ENCODE results near the gene CEMP1. TPM values are rescaled to one million over a fixed set of nuclear protein-coding genes. Genes with fewer than 3 reads are reported as not detected.
"Not testable (repeated sequence)": the region's sequence is repeated elsewhere in the genome, so short reads cannot be mapped to it uniquely, and the experiment has no call there.

Gene CEMP1
- total RNA-seq, 1 experiment from 2014 or later: not detected

GRCh38 chr16:2539192-2539844 is 8.1 kb upstream of the CEMP1 start:
- H3K27ac ChIP-seq (ENCODE audit: low read length); H3K9me3 ChIP-seq (ENCODE audit: control insufficient read depth, insufficient read depth, low read depth, low read length); DNase-seq (ENCODE audit: low read depth, low spot score); in situ Hi-C loops (cut with HindIII; ENCODE audit: low pct_unique_long_range_greater_than_20kb, low sequenced_read_pairs); ATAC-seq; intact Hi-C loops (cut with micrococcal nuclease; ENCODE audit: unreplicated experiment); CTCF ChIA-PET; H3K36me3 ChIP-seq (ENCODE audit: control insufficient read depth, insufficient read depth, low read length); POLR2A ChIA-PET; H3K4me1 ChIP-seq (ENCODE audit: control insufficient read depth, insufficient read depth, low read length); H3K27me3 ChIP-seq (ENCODE audit: control insufficient read depth, insufficient read depth, low read length): not testable (repeated sequence)
- peak overlapping the region in 1 of 2 experiments; percentile 61; a peak in 2 of 4 replicates for H3K4me3 ChIP-seq (ENCODE audit: low read depth in 2 of 2, low read length in 2 of 2)
- BruUV-seq (replicated peaks): TSS peak; percentile 69

- Histone ChIP-seq H3K4me3 (ENCODE audit: low read depth in 2 of 2, low read length in 2 of 2) (peak within 1 kb of the TSS; percentile 52 to 75), H3K27ac (ENCODE audit: low read length) (peak within 1 kb of the TSS; percentile 55), H3K4me1 (ENCODE audit: control insufficient read depth, insufficient read depth, low read length) (peaks cover 7% of the 10 kb centered on the region; the same call in 1 of the 2 replicates), H3K9me3 (ENCODE audit: control insufficient read depth, insufficient read depth, low read depth, low read length) (no peaks in the 10 kb centered on the region), H3K36me3 (ENCODE audit: control insufficient read depth, insufficient read depth, low read length) (no peaks in the 10 kb centered on the region), H3K27me3 (ENCODE audit: control insufficient read depth, insufficient read depth, low read length) (no peaks in the 10 kb centered on the region)
- 0 out of 2 replicates have a peak, but pooled peaks have one; percentile 34 for TF ChIP-seq SIN3A (IDR thresholded peaks at IDR 0.05; ENCODE audit: borderline replicate concordance, insufficient read depth, low read depth, low read length)
- TF ChIP-seq CTCF (IDR thresholded peaks at IDR 0.05): no peak
- CTCF ChIA-PET: no interaction called here
- BruUV-seq (replicated peaks): no TSS peak
- DNase-seq (ENCODE audit: low read depth, low spot score): peak; percentile 59
- intact Hi-C loops (cut with micrococcal nuclease; ENCODE audit: unreplicated experiment): no loop called here
- in situ Hi-C loops (cut with HindIII; ENCODE audit: low pct_unique_long_range_greater_than_20kb, low sequenced_read_pairs): no loop called here
- POLR2A ChIA-PET: no interaction called here
- peak; percentile 95 for ATAC-seq
Observed at GRCh38 chr16:2537451-2538379, 6.5 kb upstream of the CEMP1 start, which contains the start of gene PDPK1. TSS of gene PDPK1 (plus strand) at chr16:2538021. CDS start at chr16:2538113, 92 bp downstream.

- no peak overlapping the region for H3K4me3 ChIP-seq (ENCODE audit: low read depth in 2 of 2, low read length in 2 of 2)
- DNase-seq (ENCODE audit: low read depth, low spot score) (no peak), ATAC-seq (no peak)
- no peaks in the 10 kb centered on the region for H3K36me3 ChIP-seq (ENCODE audit: control insufficient read depth, insufficient read depth, low read length)
- in situ Hi-C loops (cut with HindIII; ENCODE audit: low pct_unique_long_range_greater_than_20kb, low sequenced_read_pairs) (no loop called here), intact Hi-C loops (cut with micrococcal nuclease; ENCODE audit: unreplicated experiment) (no loop called here)
- no peak for TF ChIP-seq CTCF (IDR thresholded peaks at IDR 0.05)
- TF ChIP-seq SIN3A (IDR thresholded peaks at IDR 0.05; ENCODE audit: borderline replicate concordance, insufficient read depth, low read depth, low read length): no peak
- no TSS peak for BruUV-seq (replicated peaks)
- no peaks in the 10 kb centered on the region for H3K27me3 ChIP-seq (ENCODE audit: control insufficient read depth, insufficient read depth, low read length)
- CTCF ChIA-PET: interaction anchor here (0.7 kb wide), 1 partner anchor 427 kb away, joined by 3 read pairs; no protein-coding TSS in a partner anchor
- H3K27ac ChIP-seq (ENCODE audit: low read length): no peak overlapping the region
- POLR2A ChIA-PET: no interaction called here
- peaks cover 17% of the 10 kb centered on the region for H3K4me1 ChIP-seq (ENCODE audit: control insufficient read depth, insufficient read depth, low read length)
- no peaks in the 10 kb centered on the region for H3K9me3 ChIP-seq (ENCODE audit: control insufficient read depth, insufficient read depth, low read depth, low read length)
Observed at GRCh38 chr16:2535625-2536013, 4.4 kb upstream of the CEMP1 start.

- H3K4me3 ChIP-seq (ENCODE audit: low read depth in 2 of 2, low read length in 2 of 2); H3K36me3 ChIP-seq (ENCODE audit: control insufficient read depth, insufficient read depth, low read length); H3K27me3 ChIP-seq (ENCODE audit: control insufficient read depth, insufficient read depth, low read length); DNase-seq (ENCODE audit: low read depth, low spot score); intact Hi-C loops (cut with micrococcal nuclease; ENCODE audit: unreplicated experiment); ATAC-seq; H3K27ac ChIP-seq (ENCODE audit: low read length); CTCF ChIA-PET; BruUV-seq (replicated peaks); H3K9me3 ChIP-seq (ENCODE audit: control insufficient read depth, insufficient read depth, low read depth, low read length); POLR2A ChIA-PET; in situ Hi-C loops (cut with HindIII; ENCODE audit: low pct_unique_long_range_greater_than_20kb, low sequenced_read_pairs): not testable (repeated sequence)
- peaks cover 18% of the 10 kb centered on the region for H3K4me1 ChIP-seq (ENCODE audit: control insufficient read depth, insufficient read depth, low read length)
Observed at GRCh38 chr16:2534335-2534734, 3.1 kb upstream of the CEMP1 start.

Data from Panc1 (cell line).